BE2C (cell line): ENCODE data around the gene TAF4.

Experiments
- DNase-seq: peaks from one replicate; pipeline ENCODE4 v3.0.0-alpha.2; 2020
- H3K27me3 ChIP-seq: fragments of 250-450 bp; sonication (Bioruptor Pico); 2 replicates; pipeline ENCODE4 v1.5.1; 2020; ENCODE audit warnings: mild to moderate bottlenecking
- H3K36me3 ChIP-seq: fragments of 250-450 bp; sonication (Bioruptor Pico); 2 replicates; pipeline ENCODE4 v1.5.1; 2020; ENCODE audit warnings: mild to moderate bottlenecking
- H3K4me1 ChIP-seq: fragments of 250-450 bp; sonication (Bioruptor Pico); 2 replicates; pipeline ENCODE4 v1.5.1; 2020
- H3K4me3 ChIP-seq: 2 replicates; pipeline ENCODE4 v1.5.1; 2011; ENCODE audit warnings: low read depth, low read length
- H3K9me3 ChIP-seq: fragments of 250-450 bp; sonication (Bioruptor Pico); 2 replicates; pipeline ENCODE4 v1.5.1; 2020
- CTCF ChIP-seq: IDR thresholded peaks from 2 replicates; pipeline ENCODE4 v1.5.1; 2012; ENCODE audit warnings: mild to moderate bottlenecking, low read depth, low read length

Gene TAF4

DNA sequence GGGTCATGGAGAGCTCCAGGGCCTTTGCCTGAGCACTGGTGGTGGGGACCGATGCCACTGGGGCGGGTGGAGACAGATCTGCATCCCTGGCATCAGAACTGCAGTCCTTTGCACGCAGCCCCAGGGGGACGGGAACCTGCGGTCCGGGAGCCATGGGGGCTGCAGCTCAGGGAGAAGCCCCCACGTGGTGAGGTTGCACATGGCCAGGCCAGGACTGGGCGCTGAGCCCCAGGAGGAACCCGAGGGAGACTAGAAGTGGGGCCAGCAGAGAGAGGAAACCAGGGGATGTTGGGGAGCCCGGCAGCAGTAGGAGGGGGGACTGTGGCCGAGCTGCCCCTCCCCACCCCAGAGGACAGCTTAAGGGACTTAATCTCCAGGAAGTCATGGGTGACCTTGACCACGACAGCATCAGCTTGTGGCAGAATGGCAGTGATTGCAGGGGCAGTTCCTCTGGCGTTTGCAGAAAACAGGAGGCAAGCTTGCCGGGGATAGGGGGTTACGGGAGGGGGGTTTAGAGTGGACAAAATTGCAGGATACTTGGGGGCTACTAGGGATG, 38.6 kb upstream of the TAF4 start:
- peaks cover 4% of the 10 kb centered on the region for H3K9me3 ChIP-seq
- H3K4me1 ChIP-seq: no peaks in the 10 kb centered on the region
- no peaks in the 10 kb centered on the region for H3K27me3 ChIP-seq
- H3K36me3 ChIP-seq: no peaks in the 10 kb centered on the region
- no peak for DNase-seq
- H3K4me3 ChIP-seq: no peak overlapping the region
- TF ChIP-seq CTCF: no peak

DNA sequence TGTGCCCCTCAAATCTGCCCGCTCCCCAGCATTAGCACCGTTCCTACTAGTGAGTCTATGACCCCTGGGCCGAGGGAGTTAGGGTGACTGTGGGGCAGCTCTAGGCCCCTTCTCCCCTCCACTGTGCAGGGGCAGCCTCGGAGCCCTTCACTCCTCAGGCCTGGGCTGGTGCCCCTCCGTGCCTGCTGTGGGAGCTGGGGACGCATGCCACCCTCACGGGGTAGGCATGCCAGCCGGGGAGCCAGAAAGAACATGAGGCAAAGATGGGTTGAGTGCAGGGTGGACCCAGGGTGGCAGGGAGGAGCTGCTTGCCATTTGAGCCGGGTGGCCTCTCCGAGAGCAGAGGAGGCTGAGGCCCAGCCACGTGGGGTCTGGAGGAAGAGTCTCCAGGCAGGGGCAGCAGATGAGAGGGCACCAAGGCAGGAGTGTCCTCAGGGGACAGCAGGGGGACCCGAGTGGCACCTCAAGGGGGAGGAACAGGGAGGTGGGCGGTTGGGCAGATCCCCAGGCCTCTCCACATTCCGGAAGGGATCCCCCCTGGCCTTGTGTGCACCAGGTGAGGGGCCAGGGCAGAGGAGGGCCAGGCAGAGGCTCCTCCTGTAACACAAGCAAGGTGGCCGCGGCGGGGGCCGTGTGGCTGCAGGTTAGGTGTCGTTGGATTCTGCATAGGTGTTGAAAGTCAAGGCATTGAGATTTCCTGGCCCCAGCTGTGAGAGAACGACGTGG, 38.0 kb upstream of the TAF4 start:
- no peak overlapping the region for H3K4me3 ChIP-seq
- no peaks in the 10 kb centered on the region for H3K36me3 ChIP-seq
- H3K27me3 ChIP-seq: no peaks in the 10 kb centered on the region
- H3K4me1 ChIP-seq: no peaks in the 10 kb centered on the region
- no peak for TF ChIP-seq CTCF
- peaks cover 2% of the 10 kb centered on the region; the same call in 1 of the 2 replicates for H3K9me3 ChIP-seq
- no peak for DNase-seq

- DNase-seq: no peak
- H3K9me3 ChIP-seq: peaks cover 2% of the 10 kb centered on the region; the same call in 1 of the 2 replicates
- TF ChIP-seq CTCF: no peak
- H3K36me3 ChIP-seq: no peaks in the 10 kb centered on the region
- H3K4me3 ChIP-seq: no peak overlapping the region
- no peaks in the 10 kb centered on the region for H3K4me1 ChIP-seq
- H3K27me3 ChIP-seq: no peaks in the 10 kb centered on the region
Observed at GRCh38 chr20:62101078-62101477, 35.4 kb upstream of the TAF4 start.

GRCh38 chr20:62097881-62098407, 32.3 kb upstream of the TAF4 start:
- H3K4me1 ChIP-seq: no peaks in the 10 kb centered on the region
- no peak overlapping the region for H3K4me3 ChIP-seq

GRCh38 chr20:62096421-62097380, 31.0 kb upstream of the TAF4 start:
- Histone ChIP-seq H3K4me3 (no peak overlapping the region), H3K4me1 (no peaks in the 10 kb centered on the region), H3K36me3 (no peaks in the 10 kb centered on the region), H3K27me3 (no peaks in the 10 kb centered on the region), H3K9me3 (peaks cover 1% of the 10 kb centered on the region)
- TF ChIP-seq CTCF: no peak
- DNase-seq: no peak

More at GRCh38 chr20:62097881-62098407, 32.3 kb upstream of the TAF4 start:
- no peaks in the 10 kb centered on the region for H3K36me3 ChIP-seq
- DNase-seq: no peak
- H3K27me3 ChIP-seq: no peaks in the 10 kb centered on the region
- no peak for TF ChIP-seq CTCF
- H3K9me3 ChIP-seq: peaks cover 2% of the 10 kb centered on the region; the same call in 1 of the 2 replicates
